Stimulated activated CD8-positive, alpha-beta memory T cell treated with anti-CD3 and anti-CD28 coated beads, Interleukin-7, amount 100 ng/mL, for 48 hours (primary cell): ENCODE measurements around the gene RMI1.
A peak's percentile ranks its signal among the peaks of the same experiment; 100 is the strongest.

Experiments used
- DNase-seq, 2 donors: peaks; one replicate each; pipeline ENCODE4 v3.0.0-alpha.2; 2020; ENCODE audit warnings: low read depth in 1 of 2; ENCODE audit errors: extremely low read depth in 1 of 2

The RMI1 gene

DNA sequence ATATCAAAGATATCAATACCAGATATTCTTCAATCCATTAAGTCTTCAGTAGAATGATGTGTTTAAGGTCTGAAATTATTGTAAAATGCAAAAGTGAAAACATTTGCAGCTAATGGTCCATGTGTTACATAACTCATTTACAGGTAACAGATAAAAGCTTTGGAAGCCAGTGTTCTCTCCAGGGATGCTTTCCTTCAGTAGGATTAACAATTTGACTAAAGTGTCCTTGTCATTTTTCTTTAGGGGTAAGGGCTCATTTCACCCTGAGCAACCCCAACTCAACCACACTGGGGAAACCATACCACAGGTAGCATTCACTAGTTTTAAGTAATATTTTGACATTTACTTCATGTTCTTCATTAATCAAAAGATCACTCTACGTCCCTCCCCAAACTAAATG, 13.5 kb upstream of the RMI1 start:
- DNase-seq: no peak

DNA sequence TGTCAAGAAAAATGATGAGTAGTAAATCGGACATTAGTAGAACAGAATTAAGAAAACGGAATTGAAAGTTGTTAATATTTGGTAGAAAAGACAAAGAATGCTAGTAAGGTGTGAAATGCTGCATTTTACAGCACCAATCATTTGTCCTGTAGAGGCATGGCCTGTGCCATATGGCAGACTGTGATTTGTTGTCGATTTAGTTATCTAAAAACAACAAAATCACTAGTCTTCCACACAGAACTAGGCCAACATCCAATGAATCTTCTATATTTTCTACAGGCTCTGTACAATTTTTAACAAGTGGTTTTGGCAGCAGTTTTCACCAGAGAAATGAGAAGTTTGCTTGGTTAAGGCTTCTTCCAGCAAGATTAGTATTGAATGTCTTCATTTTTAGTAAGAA, 11.0 kb upstream of the RMI1 start:
- no peak for DNase-seq

DNA sequence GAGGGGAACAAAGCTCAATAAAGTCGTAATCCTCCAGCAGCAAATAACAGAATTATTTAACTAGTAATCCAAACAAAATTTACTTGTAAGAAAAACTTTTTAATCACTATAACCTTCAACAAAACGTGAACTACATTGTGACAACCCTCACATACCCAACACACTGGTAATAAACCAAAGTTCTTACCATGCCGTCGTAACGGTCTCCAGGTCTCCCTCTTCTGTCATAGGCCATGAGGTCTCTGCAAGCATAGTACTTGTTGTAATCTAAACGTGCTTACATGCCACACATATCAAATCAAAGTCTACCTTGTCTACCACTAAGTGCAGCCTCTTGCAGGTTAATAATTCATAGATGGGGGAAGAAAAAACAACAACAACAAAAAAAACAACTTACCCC, 9.1 kb upstream of the RMI1 start:
- DNase-seq: no peak

DNA sequence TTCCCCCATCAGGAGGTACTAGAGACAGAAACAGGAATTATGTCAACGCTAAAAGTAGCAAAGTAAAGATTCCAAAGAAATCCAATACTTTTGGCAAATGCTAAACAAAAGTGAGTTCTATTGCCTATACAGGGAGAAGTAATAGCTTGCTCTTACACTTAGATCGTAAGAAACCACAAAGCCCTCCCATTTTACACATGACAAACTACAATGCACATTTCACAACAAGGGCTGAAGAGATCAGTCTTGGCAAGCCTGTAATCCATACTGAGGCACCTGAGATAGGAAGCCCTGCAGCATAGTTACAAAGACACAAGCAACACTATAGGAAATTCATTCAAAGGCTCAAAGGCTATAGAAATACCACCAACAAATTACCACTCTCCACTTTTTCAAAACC, 8.3 kb upstream of the RMI1 start:
- DNase-seq: no peak

- DNase-seq: no peak
Measured at GRCh38 chr9:83975300-83975699, 5.3 kb upstream of the RMI1 start.

DNA sequence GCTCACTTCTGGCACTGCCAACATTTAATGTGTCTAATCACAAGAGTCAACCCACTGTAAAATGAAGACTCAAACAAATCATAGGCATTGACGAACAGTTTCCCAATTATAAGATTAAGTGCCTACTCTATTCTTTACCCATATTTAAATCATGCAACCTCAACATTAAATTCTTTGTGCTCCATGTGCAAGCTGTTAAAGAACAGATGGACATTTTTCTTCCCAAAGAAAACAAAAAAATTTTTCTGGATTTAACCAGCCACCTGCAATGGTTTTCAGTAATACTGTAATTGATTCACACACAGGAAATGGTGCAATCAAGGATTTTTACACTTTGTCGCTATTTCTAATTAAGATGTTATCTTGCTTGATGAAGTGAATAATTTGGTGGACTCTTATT, 4.2 kb upstream of the RMI1 start:
- no peak for DNase-seq

GRCh38 chr9:83977196-83977595, 3.4 kb upstream of the RMI1 start:
- DNase-seq: no peak

- DNase-seq: peak; percentile 65 to 83
Measured at GRCh38 chr9:83978992-83979811, 1.4 kb upstream of the RMI1 start.

DNA sequence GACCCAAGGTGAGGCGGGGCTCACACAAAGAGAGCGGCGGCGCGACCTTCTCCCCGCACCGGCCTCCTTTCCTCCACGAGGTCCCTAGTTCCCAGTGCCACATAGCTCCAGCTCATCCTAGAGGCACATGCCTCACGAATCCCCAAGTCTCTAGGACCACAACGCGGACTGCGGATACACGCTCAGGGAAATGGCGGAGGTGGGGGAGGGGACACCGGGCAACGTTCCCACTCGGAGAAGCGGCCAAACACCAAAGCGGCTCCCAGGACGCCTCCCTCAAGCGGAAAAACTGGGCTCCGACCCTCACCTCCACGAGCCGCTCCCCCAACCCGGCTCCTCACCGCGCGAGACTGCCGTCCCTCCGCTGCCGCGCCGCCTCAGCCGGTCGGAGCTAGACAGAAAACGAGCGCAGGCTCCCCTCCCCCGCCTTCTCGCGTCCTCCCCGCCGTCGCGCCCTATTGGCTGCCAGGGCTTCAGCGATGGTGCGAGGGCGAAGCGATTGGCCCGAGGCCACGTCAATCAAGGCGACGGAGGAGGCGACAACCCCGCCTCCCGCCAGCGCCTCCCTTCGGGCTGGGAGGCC, 702 bp upstream of the RMI1 start, which contains the start of gene HNRNPK:
Gene HNRNPK (minus strand): TSS at position 404 of the 583 bp plus-strand sequence. CDS start 1,963 bp downstream, outside the sequence.
- DNase-seq: peak; percentile 96

- DNase-seq: peak in 1 of 2 donors; percentile 27
Measured at GRCh38 chr9:83981126-83981871, 694 bp downstream of the RMI1 start.

DNA sequence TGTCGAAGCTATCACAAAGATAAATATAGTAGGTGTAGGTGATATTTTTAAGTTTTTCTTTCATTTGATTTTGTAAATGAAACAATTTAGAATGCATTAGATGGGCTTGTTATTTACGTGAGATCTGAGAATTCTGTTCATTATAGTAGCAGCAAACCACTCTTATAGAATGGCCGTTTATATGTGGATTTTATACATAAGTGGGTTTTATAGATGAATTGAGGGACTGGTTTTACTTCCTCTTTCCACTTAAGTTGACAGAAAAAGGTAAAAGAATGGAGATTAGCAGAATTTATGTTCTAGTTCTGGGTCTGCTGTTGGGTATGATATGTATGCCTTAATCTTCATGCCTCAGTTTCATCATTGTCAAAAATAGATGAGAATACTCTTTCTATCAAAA, 5.6 kb downstream of the RMI1 start:
- no peak for DNase-seq

GRCh38 chr9:83986765-83987401, 6.3 kb downstream of the RMI1 start:
- DNase-seq: peak in 1 of 2 donors; percentile 23

DNA sequence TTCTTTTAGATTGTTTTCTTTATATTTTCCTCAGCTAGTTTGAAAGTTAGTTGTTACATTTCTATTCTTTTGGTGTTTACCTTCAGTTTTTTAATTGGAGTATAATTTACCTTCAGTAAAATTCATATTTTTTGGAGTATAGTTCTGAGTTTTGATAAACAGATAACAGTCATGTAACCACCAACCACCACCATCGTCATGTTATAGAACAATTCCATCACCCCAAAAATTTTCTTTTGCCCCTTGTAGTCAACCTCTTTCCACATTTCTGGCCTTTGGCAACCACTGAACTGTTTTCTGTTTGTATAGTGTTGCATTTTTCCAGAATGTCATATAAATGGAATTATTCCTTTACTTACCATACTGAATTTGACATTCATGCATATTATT, 6.8 kb downstream of the RMI1 start:
- no peak for DNase-seq

DNA sequence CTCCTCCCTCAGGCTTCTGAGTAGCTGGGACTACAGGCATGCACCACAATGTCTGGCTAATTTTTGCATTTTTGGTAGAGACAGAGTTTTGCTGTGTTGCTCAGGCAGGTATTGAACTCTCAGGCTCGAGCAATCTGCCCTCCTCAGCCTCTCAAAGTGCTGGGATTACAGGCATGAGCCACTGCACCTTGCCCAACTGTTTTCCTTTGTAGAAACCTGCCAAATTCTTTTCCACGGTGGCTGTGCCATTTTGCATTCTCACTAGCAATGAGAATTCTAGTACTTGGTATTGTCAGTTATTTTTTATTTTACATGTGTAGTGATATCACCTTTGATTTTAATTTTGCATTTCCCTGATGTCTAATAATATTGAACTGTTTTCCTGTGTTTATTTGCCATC, 7.8 kb downstream of the RMI1 start:
- no peak for DNase-seq

GRCh38 chr9:83991355-83991754, 10.8 kb downstream of the RMI1 start:
- no peak for DNase-seq

DNA sequence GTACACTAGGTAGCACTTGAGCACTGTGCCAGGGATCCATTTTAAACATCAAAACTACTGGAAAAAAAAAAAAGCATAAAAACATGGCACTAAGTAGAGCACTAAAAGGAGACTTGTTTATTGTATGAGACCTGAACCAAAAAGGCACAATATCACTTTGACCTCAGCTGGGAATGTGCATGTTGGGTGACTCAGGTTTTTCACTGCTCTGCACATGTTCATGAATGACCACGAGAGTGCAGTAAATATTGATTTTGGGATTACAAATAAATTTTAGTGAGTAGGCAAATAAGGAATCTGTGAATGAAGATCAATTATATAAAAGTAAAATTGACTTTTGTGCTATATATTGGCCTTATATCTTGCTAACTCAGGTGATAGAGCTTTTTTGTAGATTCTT, 11.8 kb downstream of the RMI1 start:
- no peak for DNase-seq

DNA sequence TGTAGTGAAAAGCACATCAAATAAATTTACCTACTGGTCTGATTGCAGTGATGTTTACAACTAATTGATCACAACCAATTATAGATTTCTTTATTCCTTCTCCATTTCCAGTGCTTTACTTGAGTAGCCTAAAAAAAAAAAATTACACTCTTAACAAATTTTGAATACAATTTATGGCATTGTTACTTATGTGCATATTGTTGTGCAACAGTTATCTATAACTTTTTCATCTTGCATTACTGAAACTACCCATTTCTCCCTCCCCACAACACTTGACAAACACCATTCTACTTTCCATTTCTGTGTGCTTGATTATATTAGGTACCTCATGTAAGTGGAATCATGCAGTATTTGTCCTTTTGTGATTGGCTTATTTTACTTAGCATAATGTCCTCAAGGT, 12.3 kb downstream of the RMI1 start:
- no peak for DNase-seq

GRCh38 chr9:83996126-83996525, 15.5 kb downstream of the RMI1 start:
- DNase-seq: no peak

- DNase-seq: no peak
Measured at GRCh38 chr9:83999141-83999918, 18.7 kb downstream of the RMI1 start.

- DNase-seq: no peak
Measured at GRCh38 chr9:84000186-84000585, 19.6 kb downstream of the RMI1 start.

DNA sequence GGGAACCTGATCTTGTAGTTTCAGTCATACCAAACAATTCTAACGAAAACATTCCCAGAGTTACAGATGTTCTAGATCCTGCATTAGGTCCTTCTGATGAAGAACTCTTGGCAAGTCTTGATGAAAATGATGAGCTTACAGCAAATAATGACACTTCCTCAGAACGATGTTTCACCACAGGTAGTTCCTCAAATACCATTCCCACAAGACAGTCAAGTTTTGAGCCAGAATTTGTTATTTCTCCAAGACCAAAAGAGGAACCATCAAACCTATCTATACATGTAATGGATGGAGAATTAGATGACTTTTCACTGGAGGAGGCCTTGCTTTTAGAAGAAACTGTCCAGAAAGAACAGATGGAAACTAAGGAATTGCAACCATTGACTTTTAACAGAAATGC, 21.0 kb downstream of the RMI1 start:
- no peak for DNase-seq
